ENCODE measurements around the gene MIEN1.
"Not testable (repeated sequence)": the region's sequence is repeated elsewhere in the genome, so short reads cannot be mapped to it uniquely, and the experiment has no call there.

Gene MIEN1

GRCh38 chr17:39739885-39740356, 9.6 kb upstream of the MIEN1 start:
- DNase-seq (ENCODE audit: low read depth in 2 of 2) = no peak

GRCh38 chr17:39738983-39739884, 8.9 kb upstream of the MIEN1 start:
- DNase-seq (ENCODE audit: low read depth in 2 of 2) = no peak

- no peak for DNase-seq (ENCODE audit: low read depth in 2 of 2)
These were observed 8.2 kb upstream of the MIEN1 start for GRCh38 chr17:39738568-39738901.

- DNase-seq (ENCODE audit: low read depth in 2 of 2) = no peak
These were observed 7.6 kb upstream of the MIEN1 start, which contains the start of gene GRB7 for GRCh38 chr17:39737760-39738567. Gene GRB7, plus strand, starts transcription at chr17:39737938. Its CDS starts 4,364 bp downstream, at chr17:39742302.

GRCh38 chr17:39737206-39737759, 7.0 kb upstream of the MIEN1 start:
- DNase-seq (ENCODE audit: low read depth in 2 of 2) = no peak

GRCh38 chr17:39736319-39737165, 6.2 kb upstream of the MIEN1 start:
- no peak for DNase-seq (ENCODE audit: low read depth in 2 of 2)

GRCh38 chr17:39735882-39736281, 5.5 kb upstream of the MIEN1 start:
- no peak for DNase-seq (ENCODE audit: low read depth in 2 of 2)

GRCh38 chr17:39732586-39732985, 2.3 kb upstream of the MIEN1 start:
- no peak for DNase-seq (ENCODE audit: low read depth in 2 of 2)

GRCh38 chr17:39729280-39729851, 966 bp downstream of the MIEN1 start:
- no peak for DNase-seq (ENCODE audit: low read depth in 2 of 2)

GRCh38 chr17:39727556-39727955, 2.8 kb downstream of the MIEN1 start:
- DNase-seq (ENCODE audit: low read depth in 2 of 2) = no peak

GRCh38 chr17:39726617-39727016, 3.7 kb downstream of the MIEN1 start:
- DNase-seq (ENCODE audit: low read depth in 2 of 2) = no peak

GRCh38 chr17:39725923-39726322, 4.4 kb downstream of the MIEN1 start:
- DNase-seq (ENCODE audit: low read depth in 2 of 2) = not testable (repeated sequence)

GRCh38 chr17:39724731-39725130, 5.6 kb downstream of the MIEN1 start:
- DNase-seq (ENCODE audit: low read depth in 2 of 2) = no peak

GRCh38 chr17:39722965-39723848, 7.1 kb downstream of the MIEN1 start:
- no peak for DNase-seq (ENCODE audit: low read depth in 2 of 2)

- DNase-seq (ENCODE audit: low read depth in 2 of 2) = no peak
These were observed 8.2 kb downstream of the MIEN1 start for GRCh38 chr17:39722104-39722503.

- no peak for DNase-seq (ENCODE audit: low read depth in 2 of 2)
These were observed 10.6 kb downstream of the MIEN1 start for GRCh38 chr17:39719563-39720355.

GRCh38 chr17:39717660-39718059, 12.7 kb downstream of the MIEN1 start:
- no peak for DNase-seq (ENCODE audit: low read depth in 2 of 2)

- DNase-seq (ENCODE audit: low read depth in 2 of 2) = no peak
These were observed 13.3 kb downstream of the MIEN1 start for GRCh38 chr17:39716879-39717536.
